GM19238 (cell line): ENCODE data around the gene MYDGF.
"Not testable (repeated sequence)": the region's sequence is repeated elsewhere in the genome, so short reads cannot be mapped to it uniquely, and the experiment has no call there.

Experiments used
- DNase-seq: peaks from one replicate; pipeline ENCODE4 v3.0.0; 2011; ENCODE audit warnings: low spot score; ENCODE audit not compliant: insufficient read length

MYDGF gene

GRCh38 chr19:4700693-4700970 lies 30.5 kb upstream of the MYDGF start:
- no peak for DNase-seq

GRCh38 chr19:4699826-4700692 lies 29.9 kb upstream of the MYDGF start:
- DNase-seq: no peak

GRCh38 chr19:4697304-4697703 lies 27.2 kb upstream of the MYDGF start:
- no peak for DNase-seq

GRCh38 chr19:4695224-4695731 lies 25.1 kb upstream of the MYDGF start:
- DNase-seq: no peak

- DNase-seq: no peak
These were observed 24.3 kb upstream of the MYDGF start for GRCh38 chr19:4694211-4694987.

- DNase-seq: no peak
These were observed 23.5 kb upstream of the MYDGF start for GRCh38 chr19:4693471-4694121.

GRCh38 chr19:4693078-4693350 lies 22.9 kb upstream of the MYDGF start:
- DNase-seq: no peak

- no peak for DNase-seq
These were observed 22.3 kb upstream of the MYDGF start for GRCh38 chr19:4692251-4693077.

- no peak for DNase-seq
These were observed 21.2 kb upstream of the MYDGF start for GRCh38 chr19:4691373-4691772.

- no peak for DNase-seq
These were observed 20.2 kb upstream of the MYDGF start for GRCh38 chr19:4690361-4690760.

GRCh38 chr19:4689403-4689802 lies 19.3 kb upstream of the MYDGF start:
- DNase-seq: no peak

GRCh38 chr19:4688587-4688986 lies 18.4 kb upstream of the MYDGF start:
- DNase-seq: no peak

- DNase-seq: no peak
These were observed 17.3 kb upstream of the MYDGF start for GRCh38 chr19:4687396-4687795.

- no peak for DNase-seq
These were observed 16.6 kb upstream of the MYDGF start for GRCh38 chr19:4686700-4687099.

- no peak for DNase-seq
These were observed 14.4 kb upstream of the MYDGF start for GRCh38 chr19:4684312-4685095.

GRCh38 chr19:4682417-4683200 lies 12.5 kb upstream of the MYDGF start:
- DNase-seq: no peak

- DNase-seq: not testable (repeated sequence)
These were observed 9.9 kb upstream of the MYDGF start for GRCh38 chr19:4680021-4680420.

GRCh38 chr19:4678881-4679790 lies 9.0 kb upstream of the MYDGF start:
- no peak for DNase-seq
